HG03039 (cell line): Measurements from ENCODE around the gene CASK.

Experiments
- ATAC-seq: cut with Tn5 transposase; IDR thresholded peaks from one replicate; pipeline ENCODE4 v1.9.1; 2021; ENCODE audit warnings: mild to moderate bottlenecking, moderate library complexity; ENCODE audit not compliant: unreplicated experiment

The CASK gene

DNA sequence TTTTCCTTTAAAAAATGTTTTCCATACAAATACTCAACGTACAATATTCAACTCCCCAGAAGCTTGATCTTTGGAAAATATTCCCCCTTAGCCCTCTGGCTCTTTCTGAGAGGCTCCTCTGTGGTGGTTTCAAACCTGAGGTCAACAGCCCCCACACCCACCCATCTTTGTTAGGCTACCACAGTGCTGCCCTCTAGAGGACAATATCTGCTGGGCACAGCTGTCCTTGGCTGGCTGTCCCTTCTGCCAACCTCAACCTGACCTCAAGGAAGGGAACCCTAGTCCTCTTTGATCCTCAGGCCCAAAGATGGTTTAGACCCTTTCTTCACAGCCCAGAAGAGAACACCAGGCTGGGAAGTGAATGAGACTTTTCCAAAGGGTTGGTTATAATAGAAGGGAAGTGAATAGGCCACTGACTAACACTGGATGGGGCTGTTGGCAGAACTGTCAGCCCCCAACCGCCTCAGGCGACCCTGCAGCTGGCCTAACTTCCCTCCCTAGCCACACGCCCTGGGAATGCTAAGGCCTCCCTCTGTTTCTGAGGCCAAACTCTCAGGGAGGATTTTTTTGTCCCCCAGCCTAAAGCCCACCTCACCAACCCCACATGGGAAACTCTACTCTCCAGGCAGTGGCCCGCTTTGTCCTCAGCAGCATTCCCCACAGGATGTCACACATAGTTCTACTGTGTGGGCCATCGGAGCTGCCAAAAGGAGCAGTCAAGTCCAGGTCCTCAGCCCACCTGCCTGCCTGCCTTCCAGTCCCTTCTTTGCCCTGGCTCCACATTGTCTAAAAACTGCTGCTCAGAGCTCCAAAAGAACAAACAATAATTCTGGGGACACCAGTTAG is 441.9 kb downstream of the CASK start:
- no peak for ATAC-seq

DNA sequence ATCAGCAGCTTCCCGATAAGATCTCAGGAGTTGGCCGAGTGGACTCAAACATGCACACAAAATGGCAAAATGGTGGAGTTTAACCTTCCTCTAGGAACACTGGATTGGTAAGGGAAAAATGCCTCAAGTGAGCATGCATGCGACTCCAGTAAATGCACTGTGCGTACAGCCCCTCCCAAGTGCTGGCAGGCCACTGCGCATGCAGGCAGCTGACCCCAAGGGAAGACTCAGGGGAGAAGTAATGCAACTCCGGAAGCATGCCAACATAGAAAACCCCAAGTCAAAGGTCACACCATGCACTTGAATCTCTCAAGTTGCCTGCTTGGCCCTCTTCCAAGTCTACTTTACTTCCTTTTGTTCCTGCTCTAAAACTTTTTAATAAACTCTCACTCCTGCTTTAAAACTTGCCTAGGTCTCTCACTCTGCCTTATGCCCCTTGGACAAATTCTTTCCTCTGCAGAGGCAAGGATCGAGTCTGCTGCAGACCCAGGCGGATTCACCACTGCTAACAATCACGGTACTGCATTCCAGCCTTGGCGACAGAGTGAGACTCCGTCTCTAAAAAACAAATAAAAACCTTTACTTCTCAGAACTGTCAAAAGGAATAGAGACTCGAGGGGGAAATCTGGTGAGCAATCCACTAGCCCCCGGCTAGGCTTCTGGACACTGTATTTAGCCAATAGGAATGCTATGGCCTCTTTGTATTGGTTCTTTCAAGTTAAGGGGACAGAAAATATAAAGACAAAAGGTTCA is 442.7 kb downstream of the CASK start:
- ATAC-seq: no peak

DNA sequence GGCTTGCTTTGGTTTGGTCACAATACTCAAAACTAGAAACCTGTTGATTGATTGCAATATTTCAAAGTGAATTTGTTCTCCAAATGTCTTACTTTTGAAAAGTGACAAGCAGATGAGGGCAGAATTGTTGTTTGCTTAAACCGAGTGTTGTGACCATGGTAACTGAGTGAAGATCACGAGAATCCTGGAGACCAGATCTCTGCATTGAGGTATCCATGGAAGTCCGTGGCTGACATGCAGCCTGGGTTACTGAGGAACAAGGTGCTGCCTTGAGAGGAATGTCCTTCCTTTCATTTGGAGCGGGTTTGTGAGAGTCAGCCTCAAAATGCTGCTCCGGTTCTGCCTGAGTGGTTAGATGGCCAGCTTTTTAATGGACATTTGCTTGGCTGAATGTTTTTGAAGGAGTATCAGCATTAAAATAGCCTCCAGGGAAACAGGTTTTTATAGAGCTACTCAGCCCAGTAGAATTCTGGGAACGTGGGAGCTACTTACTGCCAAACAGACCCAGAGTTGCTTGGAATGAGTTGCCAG is 444.9 kb downstream of the CASK start:
- no peak for ATAC-seq

DNA sequence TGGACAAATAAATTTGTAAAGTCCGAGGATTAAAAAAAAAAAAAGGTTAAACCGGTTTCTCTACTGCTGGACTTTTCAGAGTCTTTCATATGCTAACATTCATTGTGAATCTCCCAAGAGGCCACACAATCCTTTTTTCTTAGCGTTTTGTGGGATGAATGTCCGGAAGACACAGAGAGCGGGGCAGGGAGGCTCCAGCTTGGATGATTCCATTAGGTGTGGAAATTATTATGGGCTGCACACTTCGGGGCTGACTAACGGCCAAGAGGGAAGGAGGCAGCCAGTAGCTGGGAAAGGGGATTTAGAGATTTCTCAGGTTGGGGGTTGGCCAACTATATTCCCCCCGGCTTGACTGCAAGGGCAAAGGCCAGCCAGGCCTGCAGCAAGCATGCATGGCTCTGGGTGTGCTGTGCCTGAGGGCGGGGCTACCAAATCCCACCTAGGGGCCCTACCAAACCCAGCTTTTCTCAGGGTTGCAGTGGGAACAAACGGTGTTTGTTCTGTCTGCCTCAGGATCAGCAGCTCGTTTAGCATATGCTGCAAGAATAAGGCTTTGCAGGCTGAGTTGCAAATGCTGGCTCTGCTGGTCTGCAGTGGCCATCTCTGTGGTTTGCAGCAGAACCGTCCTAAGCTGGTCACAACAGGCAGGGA is 447.6 kb downstream of the CASK start:
- no peak for ATAC-seq

DNA sequence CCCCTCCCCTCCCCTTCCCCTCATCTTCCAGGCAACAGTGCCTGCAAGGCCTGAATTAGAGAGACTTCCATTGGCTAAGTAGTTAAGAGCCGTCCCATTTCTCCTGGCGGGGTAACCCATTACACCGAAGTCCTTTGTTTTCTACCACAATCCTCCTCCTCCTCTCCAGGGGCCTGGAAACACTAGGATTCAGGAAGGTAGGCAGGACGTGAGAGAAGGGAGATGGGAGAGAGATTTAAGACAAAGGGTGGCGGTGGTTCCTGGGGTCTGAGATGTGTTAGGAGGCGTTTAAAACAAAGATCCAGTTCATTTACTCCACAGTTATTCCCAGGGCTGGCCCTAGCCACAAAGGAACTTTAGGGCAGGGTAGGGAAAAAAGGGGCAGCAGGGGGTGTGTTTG is 448.2 kb downstream of the CASK start:
- no peak for ATAC-seq

DNA sequence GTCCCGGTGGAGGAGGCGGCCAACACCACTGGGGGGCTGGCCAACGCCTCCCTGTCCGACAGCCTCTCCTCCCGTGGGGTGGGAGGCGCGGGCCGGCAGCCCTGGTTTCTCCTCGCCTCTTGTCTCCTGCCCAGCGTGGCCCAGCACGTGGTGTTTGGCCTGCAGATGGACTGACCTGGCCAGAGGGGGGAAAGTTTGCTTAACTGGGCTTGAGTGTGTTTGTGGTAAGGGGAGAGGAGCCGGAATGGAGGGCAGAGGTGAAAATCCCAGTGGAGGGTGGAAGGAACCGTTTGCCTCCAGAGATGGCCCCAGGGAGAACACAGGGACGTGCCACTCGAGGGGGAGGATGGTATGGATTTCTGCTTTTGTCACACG is 448.6 kb downstream of the CASK start:
- ATAC-seq: no peak

DNA sequence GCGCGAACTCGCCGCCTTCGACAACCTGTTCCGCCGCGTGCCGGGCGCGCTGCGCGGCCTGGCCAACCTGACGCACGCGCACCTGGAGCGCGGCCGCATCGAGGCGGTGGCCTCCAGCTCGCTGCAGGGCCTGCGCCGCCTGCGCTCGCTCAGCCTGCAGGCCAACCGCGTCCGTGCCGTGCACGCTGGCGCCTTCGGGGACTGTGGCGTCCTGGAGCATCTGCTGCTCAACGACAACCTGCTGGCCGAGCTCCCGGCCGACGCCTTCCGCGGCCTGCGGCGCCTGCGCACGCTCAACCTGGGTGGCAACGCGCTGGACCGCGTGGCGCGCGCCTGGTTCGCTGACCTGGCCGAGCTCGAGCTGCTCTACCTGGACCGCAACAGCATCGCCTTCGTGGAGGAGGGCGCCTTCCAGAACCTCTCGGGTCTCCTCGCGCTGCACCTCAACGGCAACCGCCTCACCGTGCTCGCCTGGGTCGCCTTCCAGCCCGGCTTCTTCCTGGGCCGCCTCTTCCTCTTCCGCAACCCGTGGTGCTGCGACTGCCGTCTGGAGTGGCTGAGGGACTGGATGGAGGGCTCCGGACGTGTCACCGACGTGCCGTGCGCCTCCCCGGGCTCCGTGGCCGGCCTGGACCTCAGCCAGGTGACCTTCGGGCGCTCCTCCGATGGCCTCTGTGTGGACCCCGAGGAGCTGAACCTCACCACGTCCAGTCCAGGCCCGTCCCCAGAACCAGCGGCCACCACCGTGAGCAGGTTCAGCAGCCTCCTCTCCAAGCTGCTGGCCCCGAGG is 449.2 kb downstream of the CASK start:
- no peak for ATAC-seq

DNA sequence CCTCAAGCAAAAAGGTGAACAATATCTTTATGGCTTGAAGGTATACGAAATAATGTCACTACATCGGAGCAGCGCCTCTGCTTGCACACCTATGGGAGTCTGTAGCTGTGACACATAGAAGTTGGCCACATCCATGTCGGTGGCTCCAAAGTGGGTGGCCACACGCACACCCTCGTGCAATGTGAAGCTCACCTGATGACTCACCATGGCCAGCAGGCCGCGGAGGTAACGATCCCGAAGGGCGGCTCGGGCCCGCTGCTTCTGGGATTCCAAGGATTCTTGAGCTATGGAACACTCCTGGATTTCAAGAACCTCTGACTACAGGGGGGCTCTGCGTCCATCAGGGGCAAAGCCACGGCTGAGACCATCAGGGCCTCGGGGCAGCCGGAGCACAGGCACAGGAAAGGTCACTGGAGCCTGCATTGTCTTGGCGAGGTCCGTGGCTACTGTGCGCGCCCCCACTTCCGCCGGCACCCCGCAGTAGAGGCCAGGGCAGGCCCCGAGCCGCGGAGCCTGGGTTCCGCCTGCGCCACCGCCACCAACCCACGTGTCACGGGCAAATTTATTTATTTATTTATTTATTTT is 451.0 kb downstream of the CASK start:
- no peak for ATAC-seq

DNA sequence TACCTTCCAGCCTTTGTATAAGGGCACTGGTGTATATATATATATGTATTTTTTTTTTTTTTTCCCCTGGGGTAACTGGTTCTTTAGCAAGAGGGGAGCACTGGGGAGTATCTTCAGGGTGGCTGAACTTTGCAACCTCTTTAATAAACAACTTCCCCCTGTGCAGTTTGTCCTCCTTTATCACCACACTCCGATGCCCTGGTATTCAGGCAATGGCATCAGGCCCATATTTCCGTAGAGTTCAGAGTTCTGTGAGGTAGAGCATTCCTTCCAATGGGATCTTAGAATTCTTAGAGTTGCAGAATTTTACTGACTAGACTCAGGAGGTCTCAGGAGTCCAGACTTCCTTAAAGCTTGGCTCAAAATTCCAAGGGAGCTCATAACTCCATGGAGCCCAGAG is 451.6 kb downstream of the CASK start:
- no peak for ATAC-seq

DNA sequence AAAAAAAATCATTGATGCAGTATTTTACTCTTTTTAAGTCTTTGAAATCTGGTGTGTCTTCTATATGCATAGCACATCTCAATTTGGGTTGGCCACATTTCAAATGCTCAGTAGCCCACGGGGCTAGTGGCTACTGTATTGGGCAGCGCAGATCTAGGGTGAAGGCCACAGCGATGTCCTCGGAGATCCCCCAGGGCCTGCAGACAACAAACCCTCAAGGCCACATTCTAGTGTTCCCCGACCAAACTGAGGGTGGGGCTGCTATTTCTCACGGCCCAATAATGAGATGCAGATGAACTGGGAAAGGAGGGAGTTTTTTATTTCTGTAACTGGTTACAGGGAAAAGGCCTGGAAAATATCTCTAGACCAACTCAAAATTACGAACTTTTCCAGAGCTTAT is 452.6 kb downstream of the CASK start:
- ATAC-seq: no peak

DNA sequence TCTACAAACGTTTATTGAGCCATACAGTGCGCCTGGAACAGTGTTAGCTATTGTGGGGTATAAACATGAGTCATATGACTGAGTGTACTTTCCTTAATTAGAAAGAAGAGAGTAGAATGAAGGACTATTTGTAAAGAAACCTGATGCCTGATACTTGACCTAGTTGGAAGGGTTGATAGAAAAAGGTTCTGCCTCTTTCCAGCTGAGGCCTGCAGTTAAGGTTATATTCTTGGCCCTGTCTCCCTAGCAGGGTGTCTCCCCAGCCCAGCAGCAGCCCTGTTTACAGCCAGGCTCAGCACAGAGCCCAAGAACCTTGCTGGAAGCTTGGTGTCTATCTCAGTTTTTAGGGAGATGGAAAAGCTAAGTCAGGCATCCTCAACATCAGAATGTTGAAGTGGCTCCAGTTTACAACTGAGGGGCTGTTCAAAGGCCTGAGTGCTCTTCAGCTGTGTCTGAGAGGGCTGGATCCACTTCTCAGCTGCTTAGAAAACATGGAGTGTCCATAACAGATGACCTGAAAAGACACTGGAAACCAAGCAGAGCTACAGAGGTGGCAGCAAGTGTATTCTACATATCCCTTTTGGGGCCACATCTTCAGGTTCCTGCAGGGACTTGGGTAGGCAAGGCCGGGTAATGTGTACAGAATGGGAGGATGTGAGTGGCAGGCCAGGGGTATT is 454.6 kb downstream of the CASK start:
- no peak for ATAC-seq
